Astrocyte (in vitro differentiated cells and primary cell): ENCODE data around the gene TNK1.

ENCODE experiments used
- CTCF ChIP-seq: IDR thresholded peaks from 2 replicates; pipeline ENCODE4 v1.5.1; 2011; ENCODE audit warnings: low read depth, mild to moderate bottlenecking, inconsistent platforms, low read length, moderate library complexity; ENCODE audit not compliant: insufficient read depth
- EZH2 ChIP-seq: IDR thresholded peaks from 2 replicates; pipeline ENCODE4 v1.6.1; 2012; ENCODE audit warnings: mild to moderate bottlenecking, low read length, inconsistent platforms; ENCODE audit not compliant: insufficient read depth

GRCh38 chr17:7356756-7357155 lies 24.1 kb upstream of the TNK1 start:
- TF ChIP-seq EZH2 = no peak
- no peak for TF ChIP-seq CTCF
